DND-41 (cell line): ENCODE data around the gene KCNAB1.

ENCODE experiments used
- ATAC-seq: fragments of 200-7000 bp; cut with Tn5 transposase; 3 replicates; pipeline ENCODE4 v1.9.1; 2021; ENCODE audit warnings: low read depth; ENCODE audit not compliant: insufficient read depth
- DNase-seq: peaks from one replicate; pipeline ENCODE4 v3.0.0-alpha.2; 2020
- H2AFZ ChIP-seq: 2 replicates; pipeline ENCODE4 v1.6.0; 2012; ENCODE audit warnings: low read depth, low read length
- H3K27ac ChIP-seq: 2 replicates; pipeline ENCODE4 v1.5.1; 2012; ENCODE audit warnings: low read length, inconsistent platforms
- H3K27me3 ChIP-seq: fragments of 200-600 bp; sonication (generic); 2 replicates; pipeline ENCODE4 v1.6.0; 2012; ENCODE audit warnings: low read length, mild to moderate bottlenecking, inconsistent platforms; ENCODE audit not compliant: insufficient read depth, poor library complexity
- H3K36me3 ChIP-seq: 2 replicates; pipeline ENCODE4 v1.5.1; 2012; ENCODE audit warnings: low read length, inconsistent platforms; ENCODE audit not compliant: insufficient read depth
- H3K4me1 ChIP-seq: 2 replicates; pipeline ENCODE4 v1.5.1; 2012; ENCODE audit warnings: mild to moderate bottlenecking, low read length; ENCODE audit not compliant: insufficient read depth
- H3K4me2 ChIP-seq: 2 replicates; pipeline ENCODE4 v1.6.0; 2012; ENCODE audit warnings: mild to moderate bottlenecking, moderate library complexity, low read length, inconsistent platforms; ENCODE audit not compliant: insufficient read depth
- H3K4me3 ChIP-seq, 2 experiments: fragments of 200-600 bp in 1 of 2; shearing (Covaris generic) in 1 of 2; 2 replicates each; pipeline ENCODE4 v1.5.1; 2012 to 2016; ENCODE audit warnings: inconsistent platforms in 2 of 2, low read length in 2 of 2, mild to moderate bottlenecking in 2 of 2, low read depth in 1 of 2, moderate library complexity in 1 of 2
- H3K79me2 ChIP-seq: 2 replicates; pipeline ENCODE4 v1.6.0; 2012; ENCODE audit warnings: low read length, inconsistent platforms; ENCODE audit not compliant: insufficient read depth
- H3K9ac ChIP-seq: 2 replicates; pipeline ENCODE4 v1.6.0; 2012; ENCODE audit warnings: low read depth, mild to moderate bottlenecking, inconsistent platforms, low read length, moderate library complexity
- H3K9me3 ChIP-seq: 2 replicates; pipeline ENCODE4 v1.5.1; 2012; ENCODE audit warnings: low read length, moderate library complexity, mild to moderate bottlenecking, inconsistent platforms; ENCODE audit not compliant: insufficient read depth, severe bottlenecking
- H4K20me1 ChIP-seq: 2 replicates; pipeline ENCODE4 v1.6.0; 2012; ENCODE audit warnings: low read length; ENCODE audit not compliant: insufficient read depth
- CTCF ChIP-seq: IDR thresholded peaks from 2 replicates; pipeline ENCODE4 v1.5.1; 2012; ENCODE audit warnings: borderline replicate concordance, low read length, moderate library complexity, mild to moderate bottlenecking; ENCODE audit not compliant: poor library complexity, severe bottlenecking; ENCODE audit errors: extremely low read depth
- EZH2 ChIP-seq: IDR thresholded peaks from 3 replicates; pipeline ENCODE4 v1.6.1; 2012; ENCODE audit warnings: borderline replicate concordance, low read depth, mild to moderate bottlenecking, moderate library complexity, low read length, inconsistent platforms; ENCODE audit not compliant: severe bottlenecking

KCNAB1 gene

GRCh38 chr3:156260331-156260730 lies 140.0 kb downstream of the KCNAB1 start:
- Histone ChIP-seq H3K4me3 (no peak overlapping the region), H3K79me2 (no peaks in the 10 kb centered on the region), H3K36me3 (no peaks in the 10 kb centered on the region), H3K9ac (no peak overlapping the region), H2AFZ (no peak overlapping the region), H3K27me3 (peaks cover 2% of the 10 kb centered on the region), H4K20me1 (no peaks in the 10 kb centered on the region), H3K27ac (no peak overlapping the region), H3K4me1 (no peaks in the 10 kb centered on the region), H3K4me2 (no peak overlapping the region), H3K9me3 (no peaks in the 10 kb centered on the region)
- ATAC-seq (no peak), DNase-seq (no peak)
- TF ChIP-seq EZH2 (no peak), CTCF (no peak)

DNA sequence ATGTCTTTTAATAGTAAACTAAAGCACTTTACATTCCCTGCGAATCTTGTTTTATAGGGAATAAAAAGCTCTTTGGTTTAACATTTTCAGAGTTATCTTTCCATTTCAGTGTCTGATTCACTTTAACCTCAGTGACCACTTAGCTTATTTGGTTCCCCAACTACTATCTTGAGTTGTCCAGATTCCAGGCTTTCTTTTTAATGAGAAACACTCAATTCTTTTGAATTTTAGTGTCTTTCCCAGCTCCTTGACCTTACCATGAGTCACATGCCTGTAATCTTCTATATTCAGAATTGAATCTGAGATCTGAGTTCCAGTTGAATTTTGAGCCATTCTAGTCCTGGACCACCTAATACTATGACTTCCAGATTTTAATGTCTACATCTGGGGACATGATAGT lies 144.4 kb downstream of the KCNAB1 start:
- no peak for DNase-seq
- no peaks in the 10 kb centered on the region for H3K4me1 ChIP-seq
- H3K4me2 ChIP-seq: no peak overlapping the region
- H3K27me3 ChIP-seq: peaks cover 2% of the 10 kb centered on the region
- no peaks in the 10 kb centered on the region for H3K36me3 ChIP-seq
- H3K4me3 ChIP-seq: no peak overlapping the region
- H2AFZ ChIP-seq: no peak overlapping the region
- no peak overlapping the region for H3K27ac ChIP-seq
- ATAC-seq: no peak
- H3K79me2 ChIP-seq: no peaks in the 10 kb centered on the region
- H4K20me1 ChIP-seq: no peaks in the 10 kb centered on the region
- no peaks in the 10 kb centered on the region for H3K9me3 ChIP-seq
- TF ChIP-seq CTCF (no peak), EZH2 (no peak)
- no peak overlapping the region for H3K9ac ChIP-seq

DNA sequence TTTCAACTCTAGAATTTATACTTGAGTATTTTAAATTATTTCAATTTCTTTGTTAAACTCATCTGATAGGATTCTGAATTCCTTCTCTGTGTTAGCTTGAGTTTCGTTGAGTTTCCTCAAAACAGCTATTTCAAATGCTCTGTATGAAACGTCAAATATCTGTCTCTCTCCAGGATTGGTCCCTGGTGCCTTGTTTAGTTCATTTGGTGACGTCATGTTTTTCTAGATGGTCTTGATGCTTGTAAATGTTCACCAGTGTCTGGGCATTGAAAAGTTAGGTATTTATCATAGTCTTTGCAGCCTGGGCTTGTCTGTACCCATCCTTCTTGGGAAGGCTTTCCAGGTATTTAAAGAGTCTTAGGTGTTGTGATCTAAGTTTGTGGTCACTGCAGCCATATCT lies 151.1 kb downstream of the KCNAB1 start:
- ATAC-seq: no peak
- H4K20me1 ChIP-seq: no peaks in the 10 kb centered on the region

More for the DNA sequence above, 151.1 kb downstream of the KCNAB1 start:
- no peak overlapping the region for H2AFZ ChIP-seq
- H3K4me3 ChIP-seq: no peak overlapping the region
- H3K36me3 ChIP-seq: no peaks in the 10 kb centered on the region
- H3K9ac ChIP-seq: no peak overlapping the region
- DNase-seq: no peak
- no peaks in the 10 kb centered on the region for H3K79me2 ChIP-seq
- H3K4me1 ChIP-seq: no peaks in the 10 kb centered on the region
- no peaks in the 10 kb centered on the region for H3K27me3 ChIP-seq
- H3K4me2 ChIP-seq: no peak overlapping the region
- no peak overlapping the region for H3K27ac ChIP-seq
- no peaks in the 10 kb centered on the region for H3K9me3 ChIP-seq
- TF ChIP-seq CTCF (no peak), EZH2 (no peak)
